Fibroblast of the aortic adventitia (primary cell): ENCODE measurements around the gene PGP. TPM values are rescaled to one million over a fixed set of nuclear protein-coding genes. Genes with fewer than 3 reads are reported as not detected.

ENCODE experiments used
- DNase-seq: peaks from one replicate; pipeline ENCODE4 v3.0.0-alpha.2; 2010; ENCODE audit warnings: low read depth
- H3K4me3 ChIP-seq: 2 replicates; pipeline ENCODE4 v1.5.1; 2011; ENCODE audit warnings: low read depth, mild to moderate bottlenecking, control low read depth, low read length, moderate library complexity
- CTCF ChIP-seq: IDR thresholded peaks from 2 replicates; pipeline ENCODE4 v1.5.1; 2011; ENCODE audit warnings: mild to moderate bottlenecking, low read length, control low read depth, inconsistent platforms; ENCODE audit not compliant: insufficient read depth
- total RNA-seq: library from RNA; depleted of rRNA; stranded (reverse); fragments of >200 nt; gene quantifications from 2 replicates; pipeline ENCODE4 v1.2.3, GENCODE V29; 2012; ENCODE audit warnings: low replicate concordance

Gene PGP
- total RNA-seq, 1 donor: 11.3 TPM

GRCh38 chr16:2226918-2227317 lies 12.3 kb upstream of the PGP start:
- DNase-seq: no peak
- TF ChIP-seq CTCF: no peak
- no peak overlapping the region for H3K4me3 ChIP-seq

- no peak for TF ChIP-seq CTCF
- no peak for DNase-seq
- H3K4me3 ChIP-seq: no peak overlapping the region
These were observed 11.7 kb upstream of the PGP start for GRCh38 chr16:2226245-2226793.

GRCh38 chr16:2223942-2224486 lies 9.4 kb upstream of the PGP start:
- peak; percentile 59 for DNase-seq
- H3K4me3 ChIP-seq: peak overlapping the region; percentile 90
- TF ChIP-seq CTCF: peak; percentile 30

- no peak for TF ChIP-seq CTCF
- H3K4me3 ChIP-seq: peak within 1 kb of the TSS; percentile 90
- DNase-seq: peak; percentile 99
These were observed 8.7 kb upstream of the PGP start, which contains the start of gene E4F1 for GRCh38 chr16:2223221-2223941. TSS of gene E4F1 (plus strand) at chr16:2223591. CDS start at chr16:2223614, 23 bp downstream.

- TF ChIP-seq CTCF: no peak
- no peak for DNase-seq
- no peak overlapping the region for H3K4me3 ChIP-seq
These were observed 1.7 kb upstream of the PGP start for GRCh38 chr16:2216330-2216729.

- no peak for TF ChIP-seq CTCF
- peak overlapping the region; percentile 74 for H3K4me3 ChIP-seq
- DNase-seq: no peak
These were observed 572 bp downstream of the PGP start for GRCh38 chr16:2213817-2214718.
